Measurements from ENCODE around the gene STPG3. TPM values are rescaled to one million over a fixed set of nuclear protein-coding genes. Genes with fewer than 3 reads are reported as not detected.
A peak's percentile ranks its signal among the peaks of the same experiment; 100 is the strongest.

Gene STPG3
- total and polyA plus RNA-seq, 3 donors from 2014 or later, result 14.6 to 58.9 (median 34.1) TPM

DNA sequence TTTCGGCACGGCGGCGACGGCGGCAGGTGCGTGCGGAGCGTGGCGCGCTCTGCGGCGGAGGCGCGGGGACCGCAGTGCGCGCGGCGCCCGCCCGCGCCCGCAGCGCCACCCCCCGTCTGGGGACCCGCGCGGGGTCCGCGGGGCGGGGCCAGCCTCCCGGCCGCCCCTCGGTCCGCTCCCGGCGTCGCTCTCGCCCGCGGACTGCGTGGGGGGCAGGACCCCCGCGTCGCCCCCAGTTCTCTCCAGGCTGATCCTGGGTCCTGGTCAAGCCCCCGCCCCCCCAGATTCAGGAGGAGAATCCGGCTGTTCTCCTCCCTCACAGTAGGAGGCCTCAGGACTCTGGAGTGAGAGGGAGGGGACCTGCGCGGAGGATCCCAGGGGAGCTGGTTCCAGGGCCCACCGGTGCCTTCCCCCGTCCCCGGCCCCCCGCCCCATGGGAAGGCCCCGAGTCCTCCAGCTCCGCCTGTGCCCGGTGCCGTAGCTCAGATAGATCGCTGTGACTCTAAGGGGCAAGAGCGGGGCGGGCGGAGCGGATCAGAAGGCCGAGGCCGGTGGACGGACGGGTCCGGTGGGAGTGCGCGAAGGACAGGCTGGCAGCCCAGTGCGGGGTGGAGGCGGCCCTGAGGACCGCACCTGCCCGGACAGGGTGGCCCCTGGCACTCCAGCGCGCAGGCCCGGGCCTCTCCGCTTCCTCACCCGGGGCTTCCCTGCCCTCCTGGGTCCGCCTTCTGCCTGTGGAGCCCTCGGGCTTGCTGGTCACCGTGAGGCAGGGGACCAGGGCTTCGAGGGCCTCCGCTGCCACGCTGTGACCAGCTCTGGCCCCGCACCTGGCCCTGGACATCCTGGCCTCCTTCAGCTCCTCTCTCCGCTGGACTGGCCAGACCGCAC is 28.7 kb upstream of the STPG3 start, which contains the start of gene RNF208:
Gene RNF208 (minus strand): TSS at position 51 of the 888 bp plus-strand sequence. CDS start 1,028 bp downstream, outside the sequence.
- H3K4me1 ChIP-seq, result peaks cover 23% of the 10 kb centered on the region
- no peak for DNase-seq

GRCh38 chr9:137223078-137223970 is 27.8 kb upstream of the STPG3 start:
- intact Hi-C loops (cut with DNase I; ENCODE audit: low total_unique reads), result loop anchor here (10.0 kb wide), 1 partner anchor 109 kb away; the partner anchor contains the start of gene DPP7
- peaks cover 26% of the 10 kb centered on the region for H3K4me1 ChIP-seq
- no peaks in the 10 kb centered on the region for H3K36me3 ChIP-seq (ENCODE audit: low read depth, missing control alignments)
- H3K27me3 ChIP-seq, result no peaks in the 10 kb centered on the region
- 0 to 1% methylated on average over 2 to 62 of the region's 63 CpGs for WGBS, 2 donors
- TF ChIP-seq CTCF (IDR thresholded peaks at IDR 0.05) (no peak), POLR2A (IDR thresholded peaks at IDR 0.05) (no peak)
- peak overlapping the region; percentile 56 to 76 for H3K4me3 ChIP-seq
- H3K9me3 ChIP-seq, result no peaks in the 10 kb centered on the region
- peak overlapping the region; percentile 59 to 68 for H3K27ac ChIP-seq
- DNase-seq, result peak; percentile 96

More for the DNA sequence above, 28.7 kb upstream of the STPG3 start, which contains the start of gene RNF208:
- Histone ChIP-seq H3K9me3 (no peaks in the 10 kb centered on the region), H3K4me3 (peak within 1 kb of the TSS; percentile 56 to 76), H3K36me3 (ENCODE audit: low read depth, missing control alignments) (no peaks in the 10 kb centered on the region), H3K27ac (peak within 1 kb of the TSS; percentile 59 to 68), H3K27me3 (no peaks in the 10 kb centered on the region)
- WGBS, 2 donors, result 0 to 2% methylated on average over 3 to 46 of the region's 88 CpGs
- intact Hi-C loops (cut with DNase I; ENCODE audit: low total_unique reads), result loop anchor here (10.0 kb wide), 1 partner anchor 108 kb away; the partner anchor contains the start of gene DPP7
- TF ChIP-seq CTCF (IDR thresholded peaks at IDR 0.05) (no peak), POLR2A (IDR thresholded peaks at IDR 0.05) (no peak)

GRCh38 chr9:137224830-137225694 is 26.0 kb upstream of the STPG3 start, which contains the start of gene CYSRT1:
Gene CYSRT1, plus strand, starts transcription at chr9:137225174. Its CDS starts 448 bp downstream, at chr9:137225622.
- intact Hi-C loops (cut with DNase I; ENCODE audit: low total_unique reads), result loop anchor here (10.0 kb wide), 1 partner anchor 110 kb away; the partner anchor contains the start of gene DPP7
- Histone ChIP-seq H3K9me3 (no peaks in the 10 kb centered on the region), H3K27ac (no peak within 1 kb of the TSS), H3K4me1 (peaks cover 28% of the 10 kb centered on the region), H3K36me3 (ENCODE audit: low read depth, missing control alignments) (no peaks in the 10 kb centered on the region), H3K4me3 (peak within 1 kb of the TSS; percentile 56 to 76), H3K27me3 (no peaks in the 10 kb centered on the region)
- WGBS, 2 donors, result 55 to 68% methylated on average over 6 to 21 of the region's 23 CpGs
- no peak for TF ChIP-seq POLR2A (IDR thresholded peaks at IDR 0.05)
- TF ChIP-seq CTCF (IDR thresholded peaks at IDR 0.05), result no peak
- no peak for DNase-seq
